GM12875 (cell line): ENCODE measurements around the gene SNAP29.
"Not testable (repeated sequence)": the region's sequence is repeated elsewhere in the genome, so short reads cannot be mapped to it uniquely, and the experiment has no call there.

ENCODE experiments used
- H3K4me3 ChIP-seq: one replicate; pipeline ENCODE4 v1.5.1; 2011; ENCODE audit warnings: low read depth, low read length, control low read depth
- CTCF ChIP-seq: IDR thresholded peaks from 2 replicates; pipeline ENCODE4 v1.5.1; 2011; ENCODE audit warnings: low read depth, mild to moderate bottlenecking, control low read depth, inconsistent platforms, low read length, moderate library complexity, borderline replicate concordance; ENCODE audit not compliant: insufficient read depth

SNAP29 gene

GRCh38 chr22:20836987-20837823 lies 21.6 kb upstream of the SNAP29 start:
- TF ChIP-seq CTCF, result no peak
- no peak overlapping the region for H3K4me3 ChIP-seq

GRCh38 chr22:20839354-20839753 lies 19.5 kb upstream of the SNAP29 start:
- not testable (repeated sequence) for H3K4me3 ChIP-seq

GRCh38 chr22:20839837-20840645 lies 18.8 kb upstream of the SNAP29 start:
- H3K4me3 ChIP-seq, result no peak overlapping the region
- no peak for TF ChIP-seq CTCF

GRCh38 chr22:20840646-20841371 lies 18.0 kb upstream of the SNAP29 start:
- H3K4me3 ChIP-seq, result no peak overlapping the region
- TF ChIP-seq CTCF, result no peak

GRCh38 chr22:20843501-20843900 lies 15.3 kb upstream of the SNAP29 start:
- no peak for TF ChIP-seq CTCF
- no peak overlapping the region for H3K4me3 ChIP-seq

- no peak overlapping the region for H3K4me3 ChIP-seq
- no peak for TF ChIP-seq CTCF
Measured at GRCh38 chr22:20844055-20845037, 14.5 kb upstream of the SNAP29 start.
